ENCODE measurements around the gene PFN3. TPM values are rescaled to one million over a fixed set of nuclear protein-coding genes. Genes with fewer than 3 reads are reported as not detected.

The PFN3 gene
- total RNA-seq, 1 donor from 2014 or later: not detected

GRCh38 chr5:177404641-177405179, 4.2 kb upstream of the PFN3 start:
- H3K9me3 ChIP-seq (replicated peaks): no peaks in the 10 kb centered on the region
- no peak overlapping the region for H3K27ac ChIP-seq (replicated peaks)
- no peak for TF ChIP-seq CTCF (IDR thresholded peaks at IDR 0.05; ENCODE audit: borderline replicate concordance)
- peaks cover 98% of the 10 kb centered on the region for H3K27me3 ChIP-seq (ENCODE audit: low read depth)
- H3K36me3 ChIP-seq: no peaks in the 10 kb centered on the region
- H3K4me1 ChIP-seq: peaks cover 39% of the 10 kb centered on the region
- no peak for DNase-seq
- peak overlapping the region; percentile 74 for H3K4me3 ChIP-seq
- intact Hi-C loops (cut with micrococcal nuclease): loop anchor here (5.0 kb wide), 1 partner anchor 48 kb away; no protein-coding TSS in a partner anchor

GRCh38 chr5:177403792-177404640, 3.6 kb upstream of the PFN3 start:
- Histone ChIP-seq H3K4me3 (peak overlapping the region; percentile 74), H3K27me3 (ENCODE audit: low read depth) (peaks cover 99% of the 10 kb centered on the region), H3K36me3 (no peaks in the 10 kb centered on the region), H3K4me1 (peaks cover 39% of the 10 kb centered on the region), H3K9me3 (replicated peaks) (no peaks in the 10 kb centered on the region), H3K27ac (replicated peaks) (no peak overlapping the region)
- DNase-seq: peak; percentile 86
- peak; percentile 78 for TF ChIP-seq CTCF (IDR thresholded peaks at IDR 0.05; ENCODE audit: borderline replicate concordance)
- intact Hi-C loops (cut with micrococcal nuclease): loop anchor here (5.0 kb wide), 1 partner anchor 48 kb away; no protein-coding TSS in a partner anchor

- peaks cover 39% of the 10 kb centered on the region for H3K4me1 ChIP-seq
- H3K36me3 ChIP-seq: no peaks in the 10 kb centered on the region
- intact Hi-C loops (cut with micrococcal nuclease): loop anchor here (5.0 kb wide), 1 partner anchor 49 kb away; no protein-coding TSS in a partner anchor
- peak overlapping the region; percentile 74 for H3K4me3 ChIP-seq
- no peak for DNase-seq
- no peaks in the 10 kb centered on the region for H3K9me3 ChIP-seq (replicated peaks)
- H3K27ac ChIP-seq (replicated peaks): no peak overlapping the region
- H3K27me3 ChIP-seq (ENCODE audit: low read depth): peaks cover 100% of the 10 kb centered on the region
- TF ChIP-seq CTCF (IDR thresholded peaks at IDR 0.05; ENCODE audit: borderline replicate concordance): no peak
These were observed 2.8 kb upstream of the PFN3 start for GRCh38 chr5:177403102-177403791.

- peak; percentile 42 for TF ChIP-seq CTCF (IDR thresholded peaks at IDR 0.05; ENCODE audit: borderline replicate concordance)
- Histone ChIP-seq H3K9me3 (replicated peaks) (no peaks in the 10 kb centered on the region), H3K27me3 (ENCODE audit: low read depth) (peaks cover 100% of the 10 kb centered on the region), H3K36me3 (no peaks in the 10 kb centered on the region), H3K4me3 (peak overlapping the region; percentile 12), H3K4me1 (peaks cover 39% of the 10 kb centered on the region), H3K27ac (replicated peaks) (no peak overlapping the region)
- DNase-seq: peak; percentile 32
- intact Hi-C loops (cut with micrococcal nuclease): loop anchor here (5.0 kb wide), 1 partner anchor 50 kb away; no protein-coding TSS in a partner anchor
These were observed 2.0 kb upstream of the PFN3 start for GRCh38 chr5:177402271-177403043.

All from left ventricle myocardium inferior (tissue), 1 donor.